HCT116 (cell line): Measurements from ENCODE around the gene PCNX1. TPM values are rescaled to one million over a fixed set of nuclear protein-coding genes. Genes with fewer than 3 reads are reported as not detected.

Experiments
- ATAC-seq: fragments of 200-7000 bp; cut with Tn5 transposase; 2 replicates; pipeline ENCODE4 v1.9.1; 2020; ENCODE audit warnings: mild to moderate bottlenecking, moderate library complexity
- BruUV-seq: library from RNA; stranded (reverse); fragments of 400-500 nt; replicated peaks from 2 replicates; lab custom pipeline; 2021; lab: Mats Ljungman, UMichigan
- CTCF ChIA-PET: fragments of 300-600 bp; sonication (Branson Sonifier 250); formaldehyde crosslinking; loops from one replicate; lab custom pipeline; 2021; ENCODE audit warnings: antibody characterized with exemption; lab: Charles Lee
- POLR2A ChIA-PET: fragments of 300-600, 350-600 bp; sonication (Branson Sonifier 250); formaldehyde crosslinking; loops from one replicate; lab custom pipeline; 2021; ENCODE audit warnings: antibody characterized with exemption; lab: Charles Lee
- RAD21 ChIA-PET, 2 experiments: fragments of 300-600 bp; sonication (Branson Sonifier 250); formaldehyde crosslinking; loops; one replicate each; lab custom pipeline; 2023; ENCODE audit warnings: low total read pairs in 2 of 2; ENCODE audit not compliant: uncharacterized antibody in 2 of 2, unreplicated experiment in 2 of 2, low non-redundant PET in 1 of 2; lab: Charles Lee
- DNase-seq: peaks from one replicate; pipeline ENCODE4 v3.0.0-alpha.2; 2010; ENCODE audit warnings: low read depth, low spot score
- H2AFZ ChIP-seq: fragments of 200-600 bp; shearing (Covaris generic), sonication (generic); 2 replicates; pipeline ENCODE4 v1.6.1; 2017; ENCODE audit warnings: low read depth, mixed run types, mixed read lengths, antibody characterized with exemption, low read length; ENCODE audit not compliant: poor library complexity, severe bottlenecking
- H3K27ac ChIP-seq: 2 replicates; pipeline ENCODE4 v1.5.1; 2012; ENCODE audit warnings: low read depth, low read length
- H3K27me3 ChIP-seq: fragments of 200-600 bp; sonication (generic); 2 replicates; pipeline ENCODE4 v1.6.1; 2016; ENCODE audit warnings: mixed run types, low read length, mixed read lengths; ENCODE audit not compliant: insufficient read depth
- H3K36me3 ChIP-seq, 2 experiments: fragments of 200-500 bp in 1 of 2; fragments of 200-600 bp in 1 of 2; sonication (Bioruptor generic) in 1 of 2; sonication (generic) in 1 of 2; 2 replicates each; pipeline versions ENCODE4 v1.5.1 to v1.6.1; 2014 to 2016; ENCODE audit warnings: low read length in 2 of 2, inconsistent platforms in 1 of 2, mixed read lengths in 1 of 2, mixed run types in 1 of 2; ENCODE audit not compliant: insufficient read depth in 2 of 2, control insufficient read depth in 1 of 2
- H3K4me1 ChIP-seq, 2 experiments: fragments of 200-600 bp in 1 of 2; sonication (generic) in 1 of 2; 2 replicates each; pipeline versions ENCODE4 v1.5.1 to v1.6.1; 2012 to 2017; ENCODE audit warnings: low read length in 2 of 2, inconsistent platforms in 1 of 2, mild to moderate bottlenecking in 1 of 2, mixed read lengths in 1 of 2, mixed run types in 1 of 2, moderate library complexity in 1 of 2; ENCODE audit not compliant: insufficient read depth in 2 of 2, control insufficient read depth in 1 of 2
- H3K4me2 ChIP-seq: fragments of 200-600 bp; sonication (generic); 2 replicates; pipeline ENCODE4 v1.6.1; 2017; ENCODE audit warnings: mixed run types, low read length, mixed read lengths
- H3K4me3 ChIP-seq, 2 experiments: fragments of 200-600 bp in 1 of 2; sonication (generic) in 1 of 2; replicated peaks in 1 of 2; 2 replicates each; pipeline ENCODE4 v1.5.1; 2011 to 2016; ENCODE audit warnings: low read length in 2 of 2, control low read depth in 1 of 2, low read depth in 1 of 2, mild to moderate bottlenecking in 1 of 2, mixed read lengths in 1 of 2, mixed run types in 1 of 2
- H3K79me2 ChIP-seq: fragments of 200-600 bp; sonication (generic); 2 replicates; pipeline ENCODE4 v1.6.1; 2017; ENCODE audit warnings: mild to moderate bottlenecking, mixed run types, low read length, moderate library complexity, mixed read lengths; ENCODE audit not compliant: insufficient read depth
- H3K9ac ChIP-seq: fragments of 200-600 bp; sonication (generic); 2 replicates; pipeline ENCODE4 v1.6.1; 2016; ENCODE audit warnings: low read length, mixed read lengths
- H3K9me2 ChIP-seq: fragments of 200-600 bp; sonication (generic), shearing (Covaris generic); 2 replicates; pipeline ENCODE4 v1.6.1; 2017; ENCODE audit warnings: mixed run types, mild to moderate bottlenecking, moderate library complexity; ENCODE audit not compliant: insufficient read depth
- H3K9me3 ChIP-seq, 2 experiments: fragments of 200-500 bp in 1 of 2; fragments of 200-600 bp in 1 of 2; sonication (Bioruptor generic) in 1 of 2; sonication (generic) in 1 of 2; 2 replicates each; pipeline ENCODE4 v1.6.1; 2014 to 2017; ENCODE audit warnings: low read length in 2 of 2, mixed read lengths in 2 of 2, inconsistent platforms in 1 of 2, low read depth in 1 of 2, mild to moderate bottlenecking in 1 of 2, mixed run types in 1 of 2, moderate library complexity in 1 of 2; ENCODE audit not compliant: control insufficient read depth in 1 of 2, insufficient read depth in 1 of 2
- H4K20me1 ChIP-seq: fragments of 200-600 bp; sonication (generic), shearing (Covaris generic); 2 replicates; pipeline ENCODE4 v1.6.1; 2017; ENCODE audit warnings: mixed run types, mild to moderate bottlenecking, moderate library complexity; ENCODE audit not compliant: insufficient read depth
- CBX3 ChIP-seq: IDR thresholded peaks from 2 replicates; pipeline ENCODE4 v1.6.1; 2012; ENCODE audit warnings: low read depth
- CEBPB ChIP-seq: IDR thresholded peaks from 2 replicates; pipeline ENCODE4 v1.6.1; 2012; ENCODE audit warnings: low read depth
- EGR1 ChIP-seq: IDR thresholded peaks from 2 replicates; pipeline ENCODE4 v1.6.1; 2012; ENCODE audit warnings: low read depth
- EZH2 ChIP-seq: fragments of 200-600 bp; sonication (generic); IDR thresholded peaks from 2 replicates; pipeline ENCODE4 v1.6.1; 2017; ENCODE audit warnings: antibody characterized with exemption, mixed run types
- EZH2phosphoT487 ChIP-seq: fragments of 200-600 bp; IDR thresholded peaks from 2 replicates; pipeline ENCODE4 v1.6.1; 2018; ENCODE audit warnings: antibody characterized with exemption, borderline replicate concordance
- FOSL1 ChIP-seq: IDR thresholded peaks from 2 replicates; pipeline ENCODE4 v1.6.1; 2012; ENCODE audit warnings: low read depth
- JUND ChIP-seq: IDR thresholded peaks from 2 replicates; pipeline ENCODE4 v1.6.1; 2012
- POLR2A ChIP-seq: IDR thresholded peaks from 2 replicates; pipeline ENCODE4 v1.7.0; 2011; ENCODE audit warnings: borderline replicate concordance; ENCODE audit not compliant: insufficient read depth, insufficient read length; ENCODE audit errors: extremely low read depth
- POLR2AphosphoS5 ChIP-seq: IDR thresholded peaks from 2 replicates; pipeline ENCODE4 v1.6.1; 2011; ENCODE audit warnings: mild to moderate bottlenecking, low read depth, low read length, moderate library complexity
- SIN3A ChIP-seq: IDR thresholded peaks from 2 replicates; pipeline ENCODE4 v1.6.1; 2012; ENCODE audit warnings: low read depth
- SP1 ChIP-seq: IDR thresholded peaks from 2 replicates; pipeline ENCODE4 v1.6.1; 2012; ENCODE audit warnings: low read depth
- SRF ChIP-seq: IDR thresholded peaks from 2 replicates; pipeline ENCODE4 v1.6.1; 2012; ENCODE audit warnings: low read depth
- TCF7L2 ChIP-seq: IDR thresholded peaks from 2 replicates; pipeline ENCODE4 v1.7.0; 2011; ENCODE audit warnings: borderline replicate concordance, inconsistent platforms; ENCODE audit not compliant: insufficient read depth, insufficient read length; ENCODE audit errors: extremely low read depth
- YY1 ChIP-seq: IDR thresholded peaks from 2 replicates; pipeline ENCODE4 v1.6.1; 2011; ENCODE audit warnings: low read length, low read depth, moderate library complexity, mild to moderate bottlenecking; ENCODE audit not compliant: insufficient replicate concordance; ENCODE audit errors: extremely low read depth
- ZFX ChIP-seq: fragments of 450-650 bp; IDR thresholded peaks from 2 replicates; pipeline ENCODE4 v1.6.1; 2017
- ZNF274 ChIP-seq: fragments of 200-500 bp; sonication (Bioruptor generic); IDR thresholded peaks from 2 replicates; pipeline ENCODE4 v1.6.1; 2014; ENCODE audit warnings: mild to moderate bottlenecking, low read depth, low read length, inconsistent platforms
- intact Hi-C: fragments of 100-400 bp; cut with micrococcal nuclease; formaldehyde crosslinking; loops from 2 replicates; pipeline ENCODE4 v1.10.0; 2022
- total RNA-seq: library from RNA; stranded (reverse); gene quantifications from one replicate; pipeline ENCODE4 v1.2.1, GENCODE V29; 2021; ENCODE audit not compliant: unreplicated experiment
- TF ChIP-seq, protein P1 (sequence below): IDR thresholded peaks from 2 replicates; pipeline ENCODE4 v1.6.1; 2012
- TF ChIP-seq, protein P2 (sequence below): IDR thresholded peaks from 2 replicates; pipeline ENCODE4 v1.6.1; 2012; ENCODE audit warnings: low read depth

The PCNX1 gene
- total RNA-seq, 1 experiment from 2014 or later, result 52.2 TPM

DNA sequence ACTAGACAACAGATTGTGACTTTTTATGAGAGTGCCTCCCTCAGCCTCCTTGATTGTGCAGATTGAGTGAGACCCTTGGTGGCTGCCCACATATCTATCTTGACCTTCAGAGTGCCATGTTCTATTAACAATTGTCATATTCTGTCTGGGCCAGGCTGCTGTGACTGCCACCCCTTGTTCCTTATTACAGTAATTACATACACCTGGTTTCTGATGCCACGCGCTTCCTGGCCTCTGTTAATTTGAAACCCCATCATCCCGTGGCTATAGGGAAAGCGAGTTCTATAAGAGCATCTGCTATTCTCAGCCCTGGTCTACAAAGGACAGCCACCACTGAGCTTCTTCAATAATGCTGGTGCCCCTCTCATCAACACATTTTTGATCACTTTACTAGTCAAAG lies 228.7 kb downstream of the PCNX1 start:
- Histone ChIP-seq H3K4me2 (no peak overlapping the region), H3K79me2 (no peaks in the 10 kb centered on the region), H3K27ac (no peak overlapping the region), H3K9ac (no peak overlapping the region), H3K9me3 (no peaks in the 10 kb centered on the region), H3K4me1 (peaks cover 0 to 11% of the 10 kb centered on the region in 2 experiments; a peak in 2 of 4 replicates), H4K20me1 (no peaks in the 10 kb centered on the region), H3K4me3 (no peak overlapping the region), H3K27me3 (no peaks in the 10 kb centered on the region), H3K9me2 (no peaks in the 10 kb centered on the region), H3K36me3 (no peaks in the 10 kb centered on the region), H2AFZ (no peak overlapping the region)
- RAD21 ChIA-PET, result no interaction called here
- DNase-seq, result no peak
- no TSS peak for BruUV-seq
- CTCF ChIA-PET, result interaction anchor here (0.8 kb wide), 1 partner anchor 617 kb away, joined by 4 read pairs; no protein-coding TSS in a partner anchor
- POLR2A ChIA-PET, result no interaction called here
- TF ChIP-seq EGR1, result no peak
- no peak for TF ChIP-seq TCF7L2
- no peak for TF ChIP-seq SIN3A
- TF ChIP-seq EZH2, result no peak
- TF ChIP-seq YY1, result no peak
- TF ChIP-seq, protein P1, sequence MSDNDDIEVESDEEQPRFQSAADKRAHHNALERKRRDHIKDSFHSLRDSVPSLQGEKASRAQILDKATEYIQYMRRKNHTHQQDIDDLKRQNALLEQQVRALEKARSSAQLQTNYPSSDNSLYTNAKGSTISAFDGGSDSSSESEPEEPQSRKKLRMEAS, result no peak
- no peak for TF ChIP-seq CBX3
- no peak for TF ChIP-seq ZNF274
- TF ChIP-seq SP1, result no peak
- no peak for TF ChIP-seq FOSL1
- TF ChIP-seq EZH2phosphoT487, result no peak
- no peak for TF ChIP-seq ZFX
- no peak for TF ChIP-seq POLR2AphosphoS5
- no peak for TF ChIP-seq SRF
- TF ChIP-seq JUND, result no peak
- TF ChIP-seq, protein P2, sequence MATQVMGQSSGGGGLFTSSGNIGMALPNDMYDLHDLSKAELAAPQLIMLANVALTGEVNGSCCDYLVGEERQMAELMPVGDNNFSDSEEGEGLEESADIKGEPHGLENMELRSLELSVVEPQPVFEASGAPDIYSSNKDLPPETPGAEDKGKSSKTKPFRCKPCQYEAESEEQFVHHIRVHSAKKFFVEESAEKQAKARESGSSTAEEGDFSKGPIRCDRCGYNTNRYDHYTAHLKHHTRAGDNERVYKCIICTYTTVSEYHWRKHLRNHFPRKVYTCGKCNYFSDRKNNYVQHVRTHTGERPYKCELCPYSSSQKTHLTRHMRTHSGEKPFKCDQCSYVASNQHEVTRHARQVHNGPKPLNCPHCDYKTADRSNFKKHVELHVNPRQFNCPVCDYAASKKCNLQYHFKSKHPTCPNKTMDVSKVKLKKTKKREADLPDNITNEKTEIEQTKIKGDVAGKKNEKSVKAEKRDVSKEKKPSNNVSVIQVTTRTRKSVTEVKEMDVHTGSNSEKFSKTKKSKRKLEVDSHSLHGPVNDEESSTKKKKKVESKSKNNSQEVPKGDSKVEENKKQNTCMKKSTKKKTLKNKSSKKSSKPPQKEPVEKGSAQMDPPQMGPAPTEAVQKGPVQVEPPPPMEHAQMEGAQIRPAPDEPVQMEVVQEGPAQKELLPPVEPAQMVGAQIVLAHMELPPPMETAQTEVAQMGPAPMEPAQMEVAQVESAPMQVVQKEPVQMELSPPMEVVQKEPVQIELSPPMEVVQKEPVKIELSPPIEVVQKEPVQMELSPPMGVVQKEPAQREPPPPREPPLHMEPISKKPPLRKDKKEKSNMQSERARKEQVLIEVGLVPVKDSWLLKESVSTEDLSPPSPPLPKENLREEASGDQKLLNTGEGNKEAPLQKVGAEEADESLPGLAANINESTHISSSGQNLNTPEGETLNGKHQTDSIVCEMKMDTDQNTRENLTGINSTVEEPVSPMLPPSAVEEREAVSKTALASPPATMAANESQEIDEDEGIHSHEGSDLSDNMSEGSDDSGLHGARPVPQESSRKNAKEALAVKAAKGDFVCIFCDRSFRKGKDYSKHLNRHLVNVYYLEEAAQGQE, result no peak
- no peak for TF ChIP-seq POLR2A
- TF ChIP-seq CEBPB, result no peak
- ATAC-seq, result no peak
- intact Hi-C loops, result no loop called here
